Dendritic cell treated with granulocyte-macrophage colony-stimulating factor and Interleukin-4, amounts not matched to agents 40 ng/mL and 50 ng/mL, for 4 days (primary cell): Measurements from ENCODE around the gene HPSE.

Experiments
- H3K27ac Mint-ChIP-seq: one replicate; pipeline ENCODE4 v1.8.0; 2022; ENCODE audit warnings: mild to moderate bottlenecking, mixed read lengths
- H3K27me3 Mint-ChIP-seq: one replicate; pipeline ENCODE4 v1.8.0; 2022; ENCODE audit warnings: mild to moderate bottlenecking, mixed read lengths
- H3K36me3 Mint-ChIP-seq: one replicate; pipeline ENCODE4 v1.8.0; 2022; ENCODE audit warnings: low read depth, mixed read lengths
- H3K4me1 Mint-ChIP-seq: one replicate; pipeline ENCODE4 v1.8.0; 2022; ENCODE audit warnings: low read depth, mixed read lengths
- H3K4me3 Mint-ChIP-seq: one replicate; pipeline ENCODE4 v1.8.0; 2022; ENCODE audit warnings: mild to moderate bottlenecking, moderate library complexity, mixed read lengths
- H3K9me3 Mint-ChIP-seq: one replicate; pipeline ENCODE4 v1.8.0; 2022; ENCODE audit warnings: mixed read lengths
- intact Hi-C: fragments of 100-400 bp; cut with micrococcal nuclease; formaldehyde crosslinking; loops from one replicate; pipeline ENCODE4 v1.15.0; 2022

The HPSE gene

DNA sequence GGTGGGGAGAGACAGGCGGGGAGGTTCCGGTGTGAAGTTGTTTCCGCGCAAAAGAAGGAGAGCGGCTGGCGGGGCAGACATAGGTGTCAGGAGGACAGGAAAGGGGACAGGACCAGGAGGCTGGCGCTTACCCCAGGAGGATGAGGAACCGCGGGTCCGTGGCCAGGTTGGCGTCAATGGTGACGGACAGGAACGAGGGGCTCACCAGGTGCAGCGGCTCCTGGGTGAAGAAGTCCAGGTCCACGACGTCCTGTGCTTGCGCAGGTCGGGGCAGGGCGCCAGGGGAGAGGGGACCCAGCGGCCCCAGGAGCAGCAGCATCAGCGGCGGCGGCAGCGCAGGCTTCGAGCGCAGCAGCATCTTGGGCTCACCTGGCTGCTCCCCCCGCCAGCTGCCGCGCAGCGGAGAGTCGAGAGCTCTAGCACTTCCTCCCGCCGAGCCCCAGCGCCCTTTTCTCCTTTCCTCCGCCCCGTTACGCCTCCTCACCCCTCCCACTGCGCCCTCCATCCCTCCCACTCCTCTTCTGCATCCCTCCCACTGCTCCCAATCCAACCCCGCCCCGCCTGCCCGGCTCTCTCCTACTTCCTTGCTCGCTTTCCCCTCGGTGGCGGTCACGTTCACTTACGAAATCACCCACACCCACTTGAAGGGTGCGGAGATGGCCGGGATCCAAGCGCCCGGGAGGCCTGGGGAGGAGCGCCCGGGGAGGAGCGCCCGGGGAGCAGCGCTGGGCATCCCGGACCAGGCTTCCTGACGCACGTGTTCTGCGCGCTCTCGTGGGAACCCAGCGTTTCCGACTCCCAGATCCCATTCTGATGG is at the start of gene HPSE:
Gene HPSE (minus strand): TSS at position 424 of the 817 bp plus-strand sequence. CDS start 66 bp downstream, at position 358.
- intact Hi-C loops = loop anchor here (2.0 to 10.0 kb wide), 3 partner anchors 33 to 120 kb away; partner anchors contain the start of genes HELQ and MRPS18C
- Mint-ChIP-seq H3K36me3 (no peaks in the 10 kb centered on the region), H3K9me3 (no peaks in the 10 kb centered on the region), H3K27me3 (peaks cover 6% of the 10 kb centered on the region), H3K4me1 (peaks cover 46% of the 10 kb centered on the region), H3K4me3 (peak within 1 kb of the TSS; percentile 80), H3K27ac (peak within 1 kb of the TSS; percentile 67)

DNA sequence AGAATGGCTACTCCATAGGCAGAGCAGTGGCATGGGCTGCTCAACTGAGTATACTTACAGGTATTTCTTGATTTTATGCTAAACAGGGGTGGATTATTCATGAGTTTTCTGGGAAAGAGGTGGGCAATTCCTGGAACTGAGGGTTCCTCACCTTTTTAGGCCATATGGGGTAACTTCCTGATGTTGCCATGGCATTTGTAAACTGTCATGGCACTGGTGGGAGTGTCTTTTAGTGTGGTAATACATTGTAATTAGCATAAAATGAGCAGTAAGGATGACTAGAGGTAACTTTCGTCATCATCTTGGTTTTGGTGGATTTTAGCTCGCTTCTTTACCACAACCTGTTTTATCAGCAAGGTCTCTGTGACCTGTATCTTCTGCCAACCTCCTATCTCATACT is 48.2 kb upstream of the HPSE start:
- Mint-ChIP-seq H3K4me3 (no peak overlapping the region), H3K9me3 (peaks cover 34% of the 10 kb centered on the region), H3K27ac (no peak overlapping the region), H3K27me3 (peaks cover 5% of the 10 kb centered on the region), H3K4me1 (peaks cover 18% of the 10 kb centered on the region), H3K36me3 (no peaks in the 10 kb centered on the region)
- intact Hi-C loops = no loop called here

DNA sequence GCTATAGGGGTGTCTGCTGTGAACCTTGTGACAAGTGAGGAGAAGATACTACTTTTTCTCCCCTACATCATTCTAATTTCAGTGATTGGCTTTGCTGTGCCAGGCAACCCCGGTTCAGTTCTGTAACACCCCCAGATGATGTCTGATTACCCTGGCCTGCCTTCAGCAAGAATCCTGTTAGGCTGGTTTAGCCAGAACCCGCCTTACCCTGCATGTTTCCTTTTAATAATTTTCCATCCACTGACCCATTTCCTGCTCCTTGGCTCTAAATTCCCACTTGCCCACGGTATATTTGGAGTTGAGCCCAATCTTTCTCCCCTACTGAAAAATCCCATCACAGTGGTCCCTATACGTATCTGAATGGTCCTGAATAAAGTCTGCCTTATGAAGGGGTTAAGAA is 46.5 kb upstream of the HPSE start:
- H3K4me3 Mint-ChIP-seq = no peak overlapping the region

DNA sequence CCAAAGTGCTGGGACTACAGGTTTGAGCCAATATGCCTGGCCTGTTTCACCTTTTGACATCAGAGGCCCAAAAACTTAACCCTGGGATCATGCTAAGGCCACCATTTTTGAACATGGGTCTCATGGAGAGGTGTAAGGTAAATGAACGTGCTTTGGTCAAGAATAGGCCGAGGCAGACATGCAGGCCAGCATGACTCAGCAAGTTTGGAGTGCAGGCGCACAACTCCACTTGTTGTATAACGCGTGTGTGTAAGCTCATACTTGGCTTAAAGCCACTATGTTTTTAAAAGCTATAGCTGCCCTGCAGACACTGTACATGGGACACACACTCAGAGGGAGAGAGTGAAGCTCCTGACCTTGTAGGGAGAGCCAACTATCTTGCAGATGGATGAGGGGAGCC is 43.8 kb upstream of the HPSE start:
- Mint-ChIP-seq H3K9me3 (peaks cover 24% of the 10 kb centered on the region), H3K4me3 (no peak overlapping the region), H3K36me3 (no peaks in the 10 kb centered on the region), H3K4me1 (peaks cover 19% of the 10 kb centered on the region), H3K27me3 (peaks cover 14% of the 10 kb centered on the region), H3K27ac (no peak overlapping the region)
- intact Hi-C loops = no loop called here

More for the DNA sequence above, 46.5 kb upstream of the HPSE start:
- H3K36me3 Mint-ChIP-seq = no peaks in the 10 kb centered on the region
- intact Hi-C loops = no loop called here
- H3K27ac Mint-ChIP-seq = peak overlapping the region; percentile 17
- H3K27me3 Mint-ChIP-seq = peaks cover 11% of the 10 kb centered on the region
- H3K4me1 Mint-ChIP-seq = peaks cover 20% of the 10 kb centered on the region
- peaks cover 44% of the 10 kb centered on the region for H3K9me3 Mint-ChIP-seq

DNA sequence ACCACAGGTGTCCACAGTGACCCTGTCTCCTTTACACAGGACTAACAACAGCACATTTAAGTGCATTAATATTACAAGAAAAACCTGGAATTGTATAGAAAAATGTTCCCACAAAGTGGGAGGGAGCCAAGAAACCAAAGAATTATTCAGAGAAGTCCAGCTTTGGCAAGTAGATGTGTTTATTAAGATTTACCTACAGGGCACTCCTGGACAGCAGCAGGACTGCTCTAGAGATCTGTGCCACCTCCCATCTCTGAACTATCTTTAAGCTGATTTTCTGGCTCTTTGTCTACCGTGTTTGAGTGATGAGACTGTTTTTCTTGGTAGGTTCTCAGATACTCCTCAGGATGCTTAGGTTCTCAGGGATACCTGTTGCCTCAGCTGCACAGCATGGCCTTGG is 38.3 kb upstream of the HPSE start:
- no peak overlapping the region for H3K27ac Mint-ChIP-seq
- intact Hi-C loops = no loop called here

DNA sequence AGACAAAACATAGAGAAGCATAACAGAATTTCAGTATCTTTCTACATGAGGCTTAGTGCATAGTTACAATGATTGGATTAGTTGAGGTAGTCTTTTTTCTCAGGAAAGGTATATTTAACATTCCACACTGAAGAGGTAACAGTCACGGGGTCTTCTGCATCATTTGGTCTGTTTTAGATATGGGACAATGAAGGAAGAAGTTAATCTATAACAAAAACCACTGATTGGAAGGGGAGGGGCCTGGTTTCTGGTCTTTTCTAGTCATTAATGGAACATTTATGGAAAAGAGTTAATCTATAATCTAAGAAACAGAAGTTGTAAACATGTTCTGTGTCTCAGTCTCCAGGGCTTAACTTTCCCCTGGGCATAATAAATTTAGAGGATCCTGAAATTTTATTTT is 37.3 kb upstream of the HPSE start:
- intact Hi-C loops = no loop called here
- H3K27me3 Mint-ChIP-seq = peaks cover 23% of the 10 kb centered on the region

More for the DNA sequence above, 38.3 kb upstream of the HPSE start:
- Mint-ChIP-seq H3K4me3 (no peak overlapping the region), H3K36me3 (no peaks in the 10 kb centered on the region), H3K4me1 (peaks cover 38% of the 10 kb centered on the region), H3K27me3 (peaks cover 22% of the 10 kb centered on the region), H3K9me3 (peaks cover 14% of the 10 kb centered on the region)

DNA sequence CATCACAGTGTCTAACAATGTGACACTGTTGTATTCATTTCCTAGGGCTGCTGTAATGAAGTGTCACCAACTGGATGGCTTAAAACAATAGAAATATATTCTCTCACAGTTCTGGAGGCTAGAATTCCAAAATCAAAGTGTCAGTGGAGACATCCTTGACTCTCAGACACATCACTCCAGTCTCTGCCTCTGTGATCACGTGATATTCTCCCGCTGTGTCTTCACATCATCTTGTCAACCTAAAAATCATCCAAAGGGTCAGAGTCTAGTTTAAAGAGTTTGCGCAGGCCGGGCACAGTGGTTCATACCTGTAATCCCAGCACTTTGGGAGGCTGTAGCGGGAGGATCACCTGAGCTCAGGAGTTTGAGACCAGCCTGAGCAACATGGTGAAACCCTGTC is 36.6 kb upstream of the HPSE start:
- no peak overlapping the region for H3K4me3 Mint-ChIP-seq
- H3K36me3 Mint-ChIP-seq = no peaks in the 10 kb centered on the region

More for the DNA sequence above, 37.3 kb upstream of the HPSE start:
- Mint-ChIP-seq H3K36me3 (no peaks in the 10 kb centered on the region), H3K27ac (no peak overlapping the region), H3K4me1 (peaks cover 43% of the 10 kb centered on the region), H3K9me3 (peaks cover 4% of the 10 kb centered on the region), H3K4me3 (no peak overlapping the region)

DNA sequence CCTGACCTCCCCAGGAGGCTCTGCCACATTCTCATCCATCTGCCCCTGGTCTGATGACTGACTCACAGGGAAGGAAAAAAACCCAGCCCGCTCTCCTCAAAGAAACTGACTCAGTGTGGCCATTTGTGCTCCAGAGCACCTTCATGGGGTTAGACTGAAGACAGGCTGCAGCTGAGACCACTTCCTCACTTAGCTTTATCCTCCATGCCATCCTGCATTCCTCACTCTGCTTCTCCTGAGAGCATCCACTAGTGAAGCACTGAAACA is 35.9 kb upstream of the HPSE start:
- peaks cover 45% of the 10 kb centered on the region for H3K4me1 Mint-ChIP-seq
- no peaks in the 10 kb centered on the region for H3K9me3 Mint-ChIP-seq
- intact Hi-C loops = no loop called here
- peaks cover 27% of the 10 kb centered on the region for H3K27me3 Mint-ChIP-seq
- peak overlapping the region; percentile 48 for H3K27ac Mint-ChIP-seq
- H3K36me3 Mint-ChIP-seq = no peaks in the 10 kb centered on the region
- no peak overlapping the region for H3K4me3 Mint-ChIP-seq

More for the DNA sequence above, 36.6 kb upstream of the HPSE start:
- Mint-ChIP-seq H3K4me1 (peaks cover 49% of the 10 kb centered on the region), H3K27ac (peak overlapping the region; percentile 48), H3K27me3 (peaks cover 27% of the 10 kb centered on the region), H3K9me3 (no peaks in the 10 kb centered on the region)
- intact Hi-C loops = no loop called here

DNA sequence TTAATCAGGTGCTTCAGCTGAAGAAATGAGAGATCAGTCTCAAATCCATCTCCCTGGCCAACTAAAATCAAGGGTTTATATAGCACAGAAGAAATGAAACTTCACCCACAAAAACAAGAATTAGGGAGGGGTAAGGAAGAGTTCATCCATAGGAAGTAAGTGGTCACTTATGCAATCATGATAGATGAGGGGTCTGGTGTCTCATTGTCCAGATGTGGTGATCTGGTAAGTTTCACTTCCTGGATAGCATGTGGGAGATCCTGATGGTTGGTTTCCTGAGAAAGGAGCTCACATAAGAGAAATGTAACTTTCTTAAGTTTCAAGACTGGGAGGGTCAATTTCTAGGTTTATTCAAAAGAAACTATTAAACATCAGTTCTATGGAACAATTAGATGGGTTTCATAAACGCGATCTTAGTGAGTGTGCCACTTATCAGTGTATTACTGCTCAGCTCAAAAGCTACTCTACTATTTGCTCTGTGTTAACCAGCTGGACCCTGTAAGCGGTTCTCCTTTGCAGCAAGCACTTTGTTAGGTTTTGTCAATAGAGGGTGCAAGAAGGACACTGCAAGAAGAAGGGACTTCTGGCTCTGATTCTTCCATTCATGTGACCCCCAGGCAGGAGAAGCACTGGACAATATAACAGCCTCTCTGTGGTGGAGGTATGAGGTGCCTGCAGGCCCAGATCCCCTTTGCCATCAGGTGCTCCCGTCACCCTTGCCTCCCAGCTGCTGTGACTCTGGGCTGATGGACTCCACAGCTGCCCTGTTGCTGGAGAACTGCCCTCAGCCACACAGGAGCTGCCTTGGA is 35.4 kb upstream of the HPSE start:
- intact Hi-C loops = loop anchor here (5.0 to 10.0 kb wide), 3 partner anchors 38 to 265 kb away; partner anchors contain the start of genes HELQ, HPSE and MRPS18C
- H3K27ac Mint-ChIP-seq = peak overlapping the region; percentile 48
- peak overlapping the region; percentile 20 for H3K4me3 Mint-ChIP-seq
- H3K4me1 Mint-ChIP-seq = peaks cover 45% of the 10 kb centered on the region
- H3K9me3 Mint-ChIP-seq = no peaks in the 10 kb centered on the region
- H3K36me3 Mint-ChIP-seq = no peaks in the 10 kb centered on the region
- peaks cover 33% of the 10 kb centered on the region for H3K27me3 Mint-ChIP-seq

DNA sequence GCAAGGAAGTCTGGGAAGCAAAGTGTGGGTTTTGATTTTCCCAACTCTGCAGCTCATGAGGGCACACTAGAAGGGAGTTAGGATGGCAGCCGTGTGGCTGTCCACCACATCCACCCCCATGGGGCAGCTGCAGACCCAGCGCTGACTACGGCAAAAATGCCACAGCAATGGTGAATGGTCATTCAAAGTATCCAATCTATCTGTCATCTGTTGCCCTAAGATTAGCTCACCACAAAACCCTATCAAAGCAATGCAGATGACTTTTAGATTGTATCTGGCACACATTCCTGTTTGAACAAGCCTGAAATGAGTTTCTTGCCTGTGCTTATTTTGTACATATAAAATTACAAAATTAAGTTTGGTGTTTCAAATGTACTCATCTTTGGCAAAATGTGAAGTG is 29.7 kb upstream of the HPSE start:
- Mint-ChIP-seq H3K27ac (no peak overlapping the region), H3K4me3 (no peak overlapping the region), H3K36me3 (no peaks in the 10 kb centered on the region), H3K4me1 (peaks cover 17% of the 10 kb centered on the region), H3K9me3 (no peaks in the 10 kb centered on the region), H3K27me3 (peaks cover 32% of the 10 kb centered on the region)
- intact Hi-C loops = loop anchor here (10.0 kb wide), 1 partner anchor 270 kb away; no protein-coding TSS in a partner anchor

DNA sequence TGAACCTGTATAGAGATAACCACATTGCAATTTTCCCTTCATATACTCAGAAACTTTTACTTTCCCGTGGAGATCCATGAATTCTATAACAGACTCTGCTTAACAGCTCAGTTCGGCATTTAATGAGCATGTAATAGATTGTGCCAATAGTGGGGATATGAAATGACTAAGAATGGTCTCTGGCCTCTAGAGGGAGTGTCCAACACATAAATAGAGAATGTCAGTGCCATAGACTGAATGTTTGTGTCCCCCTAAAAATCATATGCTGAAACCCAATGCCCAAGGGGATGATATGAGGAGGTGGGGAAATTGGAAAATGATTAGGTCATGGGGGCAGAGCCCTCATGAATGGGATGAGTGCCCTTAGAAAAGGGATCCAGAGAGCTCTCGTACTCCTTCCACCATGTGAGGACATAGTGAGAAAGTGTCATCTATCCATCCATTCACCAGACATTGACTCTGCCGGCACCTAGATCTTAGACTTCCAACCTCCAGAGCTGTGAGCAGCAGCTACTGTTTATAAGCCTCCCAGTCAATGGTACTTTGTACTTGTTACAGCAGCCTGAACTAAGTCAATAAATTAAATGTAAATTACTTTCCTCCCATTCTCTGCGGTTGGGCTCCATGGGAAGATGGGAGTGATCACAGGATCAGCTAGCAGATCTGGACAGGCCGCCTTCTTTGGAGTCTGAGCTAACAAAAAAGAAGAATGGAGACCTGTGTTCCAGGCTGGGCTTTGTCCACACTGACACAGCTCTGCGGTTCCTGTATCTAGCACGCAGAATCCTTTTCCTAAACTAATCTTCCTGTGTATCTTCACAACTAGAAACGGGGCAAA is 28.1 kb upstream of the HPSE start:
- Mint-ChIP-seq H3K36me3 (no peaks in the 10 kb centered on the region), H3K4me1 (peaks cover 12% of the 10 kb centered on the region), H3K4me3 (no peak overlapping the region), H3K9me3 (no peaks in the 10 kb centered on the region), H3K27me3 (peaks cover 31% of the 10 kb centered on the region), H3K27ac (no peak overlapping the region)
- intact Hi-C loops = loop anchor here (10.0 kb wide), 1 partner anchor 272 kb away; no protein-coding TSS in a partner anchor

DNA sequence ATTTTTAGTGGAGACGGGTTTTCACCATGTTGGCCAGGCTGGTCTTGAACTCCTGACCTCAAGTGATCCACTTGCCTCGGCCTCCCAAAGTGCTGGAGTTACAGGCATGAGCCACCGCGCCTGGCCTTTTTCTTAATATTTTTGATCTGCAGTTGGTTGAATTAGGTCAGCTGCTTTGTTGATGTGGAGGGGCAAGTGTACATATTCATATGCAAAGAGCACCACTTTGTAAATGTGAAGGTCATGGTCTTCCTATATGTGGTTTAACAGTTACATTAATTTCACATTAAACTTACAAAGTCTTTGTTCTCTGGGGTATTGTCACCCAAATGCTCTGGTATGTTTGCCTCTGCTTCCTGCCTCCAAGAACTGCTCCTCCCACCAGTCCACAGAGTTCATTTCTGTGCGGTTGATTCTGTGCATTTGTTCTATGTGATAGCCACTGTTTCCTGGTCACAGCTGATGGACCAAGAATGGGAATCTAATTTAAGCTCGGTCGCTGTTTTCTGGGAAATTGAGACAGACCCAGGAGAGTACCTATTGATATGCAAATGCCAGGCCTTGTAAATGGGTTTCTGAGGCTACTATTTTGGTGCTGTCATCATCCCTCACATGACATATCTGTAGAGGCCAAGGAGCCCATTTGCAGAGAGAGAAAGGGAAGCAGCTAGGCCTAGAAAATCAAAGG is 26.9 kb upstream of the HPSE start:
- Mint-ChIP-seq H3K27ac (no peak overlapping the region), H3K36me3 (no peaks in the 10 kb centered on the region), H3K9me3 (no peaks in the 10 kb centered on the region), H3K4me1 (peaks cover 4% of the 10 kb centered on the region), H3K4me3 (no peak overlapping the region), H3K27me3 (peaks cover 24% of the 10 kb centered on the region)
- intact Hi-C loops = loop anchor here (10.0 kb wide), 1 partner anchor 273 kb away; no protein-coding TSS in a partner anchor

DNA sequence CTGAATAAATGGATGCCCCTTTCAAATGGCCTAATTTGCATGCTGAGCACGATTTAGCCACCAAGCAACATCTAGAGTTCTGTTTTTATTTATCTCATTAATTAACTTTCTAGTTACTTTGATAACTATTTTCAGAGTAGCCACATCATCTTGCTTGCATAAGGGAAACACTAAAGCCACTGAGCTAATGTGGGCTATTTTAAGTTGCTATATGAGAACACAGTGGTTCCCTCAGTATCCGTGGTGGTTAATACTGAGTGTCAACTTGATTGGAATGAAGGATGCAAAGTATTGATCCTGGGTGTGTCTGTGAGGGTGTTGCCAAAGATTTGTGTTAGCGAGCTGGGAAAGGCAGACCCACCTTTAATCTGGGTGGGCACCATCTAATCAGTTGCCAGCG is 25.4 kb upstream of the HPSE start:
- Mint-ChIP-seq H3K4me1 (no peaks in the 10 kb centered on the region), H3K27me3 (peaks cover 12% of the 10 kb centered on the region), H3K9me3 (no peaks in the 10 kb centered on the region), H3K36me3 (no peaks in the 10 kb centered on the region), H3K4me3 (no peak overlapping the region), H3K27ac (no peak overlapping the region)
- intact Hi-C loops = loop anchor here (10.0 kb wide), 1 partner anchor 275 kb away; no protein-coding TSS in a partner anchor
